ENCODE measurements around the gene TRABD2B.

DNA sequence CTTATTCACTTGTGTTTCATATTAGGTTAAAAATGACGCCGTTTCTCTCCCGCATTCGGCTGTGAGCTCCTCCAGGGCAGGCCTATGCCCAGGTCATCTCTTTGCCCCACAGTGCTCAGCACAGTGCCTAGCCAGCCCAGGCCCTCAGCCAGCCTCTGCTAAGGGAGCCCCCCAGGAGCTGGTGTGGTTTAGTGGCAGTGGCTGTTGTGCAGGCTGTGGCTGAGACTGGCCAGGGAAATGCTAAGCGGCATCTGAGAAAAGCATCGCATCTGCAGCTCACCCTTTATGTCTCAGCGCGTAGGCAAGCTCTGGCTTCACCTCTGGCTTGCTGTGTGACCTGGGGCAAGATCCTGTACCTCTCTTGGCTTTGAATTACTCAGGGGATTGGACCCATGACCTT lies 275.1 kb downstream of the TRABD2B start:
- TF ChIP-seq, protein P1, sequence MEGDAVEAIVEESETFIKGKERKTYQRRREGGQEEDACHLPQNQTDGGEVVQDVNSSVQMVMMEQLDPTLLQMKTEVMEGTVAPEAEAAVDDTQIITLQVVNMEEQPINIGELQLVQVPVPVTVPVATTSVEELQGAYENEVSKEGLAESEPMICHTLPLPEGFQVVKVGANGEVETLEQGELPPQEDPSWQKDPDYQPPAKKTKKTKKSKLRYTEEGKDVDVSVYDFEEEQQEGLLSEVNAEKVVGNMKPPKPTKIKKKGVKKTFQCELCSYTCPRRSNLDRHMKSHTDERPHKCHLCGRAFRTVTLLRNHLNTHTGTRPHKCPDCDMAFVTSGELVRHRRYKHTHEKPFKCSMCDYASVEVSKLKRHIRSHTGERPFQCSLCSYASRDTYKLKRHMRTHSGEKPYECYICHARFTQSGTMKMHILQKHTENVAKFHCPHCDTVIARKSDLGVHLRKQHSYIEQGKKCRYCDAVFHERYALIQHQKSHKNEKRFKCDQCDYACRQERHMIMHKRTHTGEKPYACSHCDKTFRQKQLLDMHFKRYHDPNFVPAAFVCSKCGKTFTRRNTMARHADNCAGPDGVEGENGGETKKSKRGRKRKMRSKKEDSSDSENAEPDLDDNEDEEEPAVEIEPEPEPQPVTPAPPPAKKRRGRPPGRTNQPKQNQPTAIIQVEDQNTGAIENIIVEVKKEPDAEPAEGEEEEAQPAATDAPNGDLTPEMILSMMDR (IDR thresholded peaks at IDR 0.05; ENCODE audit: insufficient read depth, low read depth, low read length), result no peak
- no peak for TF ChIP-seq EZH2 (IDR thresholded peaks at IDR 0.05; ENCODE audit: insufficient read depth, low read length)
